Measurements from ENCODE around the gene ASTN2. TPM values are rescaled to one million over a fixed set of nuclear protein-coding genes. Genes with fewer than 3 reads are reported as not detected.

ASTN2 gene
- total and polyA plus RNA-seq, 7 donors, result 0.60 to 7.5 (median 2.2) TPM

DNA sequence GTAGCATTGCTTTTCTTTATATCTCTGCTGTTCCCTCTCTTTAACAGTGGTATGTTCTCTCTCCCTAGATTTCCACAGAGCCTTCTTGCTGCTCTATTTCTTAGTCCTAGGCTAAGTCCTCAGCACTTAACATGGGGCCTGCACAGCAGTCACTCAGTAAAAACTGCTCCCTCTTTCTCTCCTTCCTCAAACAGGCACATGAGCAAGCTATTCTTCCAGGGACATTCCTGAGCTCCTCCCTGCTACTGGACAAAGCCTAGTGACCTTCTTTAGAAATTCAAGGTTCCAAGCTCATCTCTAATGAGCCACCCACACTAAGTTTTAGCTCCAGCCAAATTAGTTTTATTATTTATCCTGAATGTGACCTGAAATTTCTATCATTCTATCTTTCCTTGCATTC is 688.3 kb downstream of the ASTN2 start:
- DNase-seq, result no peak
- intact Hi-C loops (cut with DNase I), result no loop called here
- H3K4me1 ChIP-seq, result no peaks in the 10 kb centered on the region
- H3K27me3 ChIP-seq, result no peaks in the 10 kb centered on the region
- H3K4me3 ChIP-seq, result no peak overlapping the region
- no peak overlapping the region for H3K27ac ChIP-seq
- TF ChIP-seq EP300 (IDR thresholded peaks at IDR 0.05) (no peak), POLR2A (IDR thresholded peaks at IDR 0.05) (no peak), POLR2AphosphoS5 (IDR thresholded peaks at IDR 0.05) (no peak)
- TF ChIP-seq, protein P1, sequence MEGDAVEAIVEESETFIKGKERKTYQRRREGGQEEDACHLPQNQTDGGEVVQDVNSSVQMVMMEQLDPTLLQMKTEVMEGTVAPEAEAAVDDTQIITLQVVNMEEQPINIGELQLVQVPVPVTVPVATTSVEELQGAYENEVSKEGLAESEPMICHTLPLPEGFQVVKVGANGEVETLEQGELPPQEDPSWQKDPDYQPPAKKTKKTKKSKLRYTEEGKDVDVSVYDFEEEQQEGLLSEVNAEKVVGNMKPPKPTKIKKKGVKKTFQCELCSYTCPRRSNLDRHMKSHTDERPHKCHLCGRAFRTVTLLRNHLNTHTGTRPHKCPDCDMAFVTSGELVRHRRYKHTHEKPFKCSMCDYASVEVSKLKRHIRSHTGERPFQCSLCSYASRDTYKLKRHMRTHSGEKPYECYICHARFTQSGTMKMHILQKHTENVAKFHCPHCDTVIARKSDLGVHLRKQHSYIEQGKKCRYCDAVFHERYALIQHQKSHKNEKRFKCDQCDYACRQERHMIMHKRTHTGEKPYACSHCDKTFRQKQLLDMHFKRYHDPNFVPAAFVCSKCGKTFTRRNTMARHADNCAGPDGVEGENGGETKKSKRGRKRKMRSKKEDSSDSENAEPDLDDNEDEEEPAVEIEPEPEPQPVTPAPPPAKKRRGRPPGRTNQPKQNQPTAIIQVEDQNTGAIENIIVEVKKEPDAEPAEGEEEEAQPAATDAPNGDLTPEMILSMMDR (IDR thresholded peaks at IDR 0.05), result no peak
- no peaks in the 10 kb centered on the region for H3K9me3 ChIP-seq
- no peaks in the 10 kb centered on the region for H3K36me3 ChIP-seq

DNA sequence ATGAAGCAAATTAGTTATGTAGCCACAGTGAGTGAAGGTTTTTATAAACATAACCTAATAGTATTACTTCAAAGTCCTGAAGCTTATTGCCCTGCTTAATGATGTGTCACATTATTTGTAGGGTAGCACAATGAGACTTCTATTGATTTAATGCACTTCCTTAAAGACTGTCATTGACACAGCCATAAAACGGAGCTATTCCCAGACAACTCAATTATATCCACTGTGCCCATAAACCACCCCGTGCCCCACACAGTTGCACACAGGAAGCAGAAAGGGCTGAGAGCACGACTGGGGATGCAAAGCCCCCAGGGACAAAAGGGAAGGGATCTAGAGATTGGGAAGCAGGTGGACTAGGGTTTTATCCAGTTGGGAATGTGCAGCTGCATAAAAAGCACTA is 690.7 kb downstream of the ASTN2 start:
- no peak for DNase-seq
- no peaks in the 10 kb centered on the region for H3K27me3 ChIP-seq
- intact Hi-C loops (cut with DNase I), result no loop called here
- no peak overlapping the region for H3K4me3 ChIP-seq
- no peaks in the 10 kb centered on the region for H3K36me3 ChIP-seq
- no peaks in the 10 kb centered on the region for H3K9me3 ChIP-seq
- WGBS, 2 donors, result 4 to 21% methylated on average over 3 of the region's 3 CpGs
- TF ChIP-seq, protein P1 (IDR thresholded peaks at IDR 0.05), result no peak
- no peak for TF ChIP-seq POLR2AphosphoS5 (IDR thresholded peaks at IDR 0.05)
- TF ChIP-seq EP300 (IDR thresholded peaks at IDR 0.05), result no peak
- no peak for TF ChIP-seq POLR2A (IDR thresholded peaks at IDR 0.05)
- no peaks in the 10 kb centered on the region for H3K4me1 ChIP-seq
- H3K27ac ChIP-seq, result no peak overlapping the region

DNA sequence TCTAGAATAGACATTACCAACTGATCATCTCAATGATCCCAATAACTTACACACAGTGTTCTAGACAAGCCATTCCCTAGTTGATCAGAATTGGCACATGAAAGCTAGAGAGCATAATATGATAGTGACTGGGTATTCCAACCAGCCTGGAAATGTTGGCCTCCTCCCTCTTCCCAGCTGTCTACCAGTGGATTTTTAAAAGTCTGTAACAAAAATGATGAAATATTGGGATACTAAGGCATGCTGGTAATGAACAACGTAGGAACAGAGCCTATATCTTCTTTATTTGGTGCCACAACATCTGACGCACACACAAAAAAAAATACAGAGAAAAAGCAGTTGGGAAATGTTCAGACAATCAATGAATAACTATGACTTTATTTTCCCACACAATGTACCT is 692.9 kb downstream of the ASTN2 start:
- intact Hi-C loops (cut with DNase I), result no loop called here
- H3K36me3 ChIP-seq, result no peaks in the 10 kb centered on the region
- WGBS, 2 donors, result 69 to 92% methylated on average over 2 of the region's 2 CpGs
- H3K4me1 ChIP-seq, result no peaks in the 10 kb centered on the region
- no peaks in the 10 kb centered on the region for H3K9me3 ChIP-seq
- H3K27ac ChIP-seq, result no peak overlapping the region
- no peak overlapping the region for H3K4me3 ChIP-seq
- TF ChIP-seq POLR2AphosphoS5 (IDR thresholded peaks at IDR 0.05) (no peak), EP300 (IDR thresholded peaks at IDR 0.05) (no peak), POLR2A (IDR thresholded peaks at IDR 0.05) (no peak)
- TF ChIP-seq, protein P1 (IDR thresholded peaks at IDR 0.05), result no peak
- DNase-seq, result no peak
- no peaks in the 10 kb centered on the region for H3K27me3 ChIP-seq

DNA sequence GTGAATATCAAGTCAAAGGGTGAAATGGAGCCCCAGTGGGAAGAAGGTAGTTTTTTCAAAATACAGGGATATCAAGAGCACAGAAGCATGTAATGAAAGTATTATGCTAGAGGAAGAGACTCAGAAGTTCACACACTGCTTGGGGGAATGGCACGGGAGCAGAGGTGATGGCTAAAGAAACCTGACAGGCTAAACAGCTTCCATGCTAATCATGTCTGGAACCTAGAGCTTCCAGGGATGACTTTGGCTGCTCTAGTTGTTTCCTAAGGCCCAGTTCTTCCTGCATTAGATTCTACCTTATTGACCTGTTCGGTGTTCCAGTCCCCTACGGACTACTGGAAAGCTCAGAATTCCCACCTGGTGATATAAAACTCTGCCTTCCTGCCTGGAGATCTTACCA is 693.4 kb downstream of the ASTN2 start:
- 94 to 95% methylated on average over 3 of the region's 3 CpGs for WGBS, 2 donors

DNA sequence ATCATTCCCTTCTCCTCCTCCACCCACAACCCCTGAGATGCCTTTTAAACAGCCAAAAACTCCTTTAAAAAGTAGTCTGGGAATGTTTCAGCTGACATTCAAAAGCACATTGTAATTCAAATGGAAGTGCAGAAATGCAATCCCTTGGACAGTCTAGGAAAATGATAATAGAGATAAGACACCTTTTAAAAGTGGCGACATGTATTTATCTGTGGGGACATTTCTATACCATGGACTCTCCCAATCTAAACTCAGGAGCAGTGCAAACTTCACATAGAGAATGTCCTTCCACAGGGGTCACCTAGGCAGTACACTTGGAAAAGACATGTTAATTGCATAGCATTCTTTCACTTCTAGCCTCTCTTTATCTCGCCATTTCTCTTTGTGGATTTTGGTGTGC is 694.7 kb downstream of the ASTN2 start:
- no peak for DNase-seq
- Histone ChIP-seq H3K9me3 (no peaks in the 10 kb centered on the region), H3K27ac (no peak overlapping the region), H3K4me1 (no peaks in the 10 kb centered on the region), H3K27me3 (no peaks in the 10 kb centered on the region), H3K36me3 (no peaks in the 10 kb centered on the region), H3K4me3 (no peak overlapping the region)
- 93% methylated on average over 2 of the region's 2 CpGs for WGBS, 2 donors
- intact Hi-C loops (cut with DNase I), result no loop called here
- TF ChIP-seq POLR2A (IDR thresholded peaks at IDR 0.05), result no peak

More for the DNA sequence above, 693.4 kb downstream of the ASTN2 start:
- H3K27me3 ChIP-seq, result no peaks in the 10 kb centered on the region
- no peaks in the 10 kb centered on the region for H3K36me3 ChIP-seq
- TF ChIP-seq POLR2AphosphoS5 (IDR thresholded peaks at IDR 0.05) (no peak), EP300 (IDR thresholded peaks at IDR 0.05) (no peak), POLR2A (IDR thresholded peaks at IDR 0.05) (no peak)
- TF ChIP-seq, protein P1 (IDR thresholded peaks at IDR 0.05), result no peak
- no peak overlapping the region for H3K27ac ChIP-seq
- DNase-seq, result no peak
- intact Hi-C loops (cut with DNase I), result no loop called here
- H3K9me3 ChIP-seq, result no peaks in the 10 kb centered on the region
- no peaks in the 10 kb centered on the region for H3K4me1 ChIP-seq
- H3K4me3 ChIP-seq, result no peak overlapping the region

Measured in sigmoid colon (tissue), 7 donors.